Pericardium fibroblast (primary cell): ENCODE results near the gene PPP1R27. TPM values are rescaled to one million over a fixed set of nuclear protein-coding genes. Genes with fewer than 3 reads are reported as not detected.

ENCODE experiments used
- total RNA-seq: library from RNA; depleted of rRNA; stranded (reverse); fragments of >200 nt; gene quantifications from 2 replicates; pipeline ENCODE4 v1.2.3, GENCODE V29; 2015

PPP1R27 gene
- not detected in 2 replicates for total RNA-seq

DNA sequence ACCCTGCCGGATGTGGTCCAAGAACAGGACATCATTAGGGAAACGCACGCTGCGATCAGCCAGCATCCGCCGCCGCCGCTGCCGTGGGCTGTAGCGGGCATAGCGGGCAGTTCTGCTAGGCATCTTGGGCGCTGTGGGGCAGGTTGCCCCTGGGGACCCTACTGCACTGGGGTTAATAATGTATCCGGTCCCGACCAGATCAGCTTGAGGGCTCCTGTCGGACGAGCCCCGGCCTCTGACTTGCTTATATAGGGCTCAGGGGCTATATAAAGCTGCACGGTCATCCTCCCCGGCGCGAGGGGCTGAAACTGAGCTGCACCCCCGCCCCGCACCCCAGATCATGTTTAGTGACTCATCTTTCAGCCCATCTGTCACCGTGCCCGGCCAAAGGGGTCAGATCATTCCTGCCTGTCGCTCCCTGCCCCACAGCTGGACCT is at the start of gene PPP1R27:
PPP1R27 (minus strand) TSS at position 220 of the 437 bp plus-strand sequence; CDS start at position 123, 97 bp downstream.

GRCh38 chr17:81870981-81871386 is 36.1 kb upstream of the PPP1R27 start, which contains the start of gene ARHGDIA:
ARHGDIA (minus strand) TSS chr17:81871337; CDS start chr17:81869930, 1,407 bp downstream.

DNA sequence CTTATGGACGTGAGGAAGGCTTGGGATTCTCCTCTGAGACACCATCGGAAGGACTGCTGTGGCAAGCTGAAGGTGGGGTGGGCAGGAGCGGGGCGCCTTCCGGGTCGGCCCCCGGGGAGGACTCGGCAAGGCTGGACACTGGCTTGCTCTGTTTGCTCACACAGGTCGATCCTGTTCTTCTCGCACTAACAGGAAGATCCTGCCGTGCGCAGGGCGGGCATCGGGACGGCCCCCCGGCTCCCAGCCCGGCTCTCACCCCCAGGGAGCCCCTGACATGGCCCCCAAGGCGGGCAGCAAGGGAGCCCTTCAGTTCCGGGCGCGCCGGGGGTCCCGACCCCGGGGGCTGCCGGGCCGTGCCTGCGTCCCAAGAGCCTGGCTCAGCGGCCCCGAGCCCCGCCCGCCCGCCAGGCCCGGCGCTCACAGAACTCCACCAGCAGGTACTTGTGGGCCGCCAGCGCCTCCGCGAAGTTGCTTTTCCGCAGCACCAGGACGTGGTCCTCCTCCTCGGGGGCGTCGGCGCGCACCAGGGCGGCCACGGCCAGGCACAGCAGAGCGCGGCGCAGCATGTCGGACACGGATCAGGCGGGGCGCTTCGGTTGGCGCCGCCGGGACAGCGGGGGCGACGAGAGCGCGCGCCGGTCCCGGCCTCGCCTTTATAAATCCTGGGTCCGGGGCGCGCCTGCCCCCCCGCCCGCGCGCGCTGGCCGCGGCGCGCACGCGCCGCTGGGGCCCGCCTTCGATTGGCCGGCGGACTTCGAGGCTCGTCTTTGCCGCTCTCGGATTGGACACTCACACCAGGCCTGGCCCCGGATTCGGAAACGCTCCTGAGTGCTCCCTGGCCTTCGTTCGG is 25.3 kb upstream of the PPP1R27 start, which contains the start of gene P4HB:
P4HB (minus strand) TSS at position 630 of the 850 bp plus-strand sequence; CDS start at position 566, 64 bp downstream.

GRCh38 chr17:81833160-81833920 is 1.5 kb downstream of the PPP1R27 start, which contains the start of gene MCRIP1:
MCRIP1 (minus strand) TSS chr17:81833291; CDS start chr17:81824506, 8,785 bp downstream.

DNA sequence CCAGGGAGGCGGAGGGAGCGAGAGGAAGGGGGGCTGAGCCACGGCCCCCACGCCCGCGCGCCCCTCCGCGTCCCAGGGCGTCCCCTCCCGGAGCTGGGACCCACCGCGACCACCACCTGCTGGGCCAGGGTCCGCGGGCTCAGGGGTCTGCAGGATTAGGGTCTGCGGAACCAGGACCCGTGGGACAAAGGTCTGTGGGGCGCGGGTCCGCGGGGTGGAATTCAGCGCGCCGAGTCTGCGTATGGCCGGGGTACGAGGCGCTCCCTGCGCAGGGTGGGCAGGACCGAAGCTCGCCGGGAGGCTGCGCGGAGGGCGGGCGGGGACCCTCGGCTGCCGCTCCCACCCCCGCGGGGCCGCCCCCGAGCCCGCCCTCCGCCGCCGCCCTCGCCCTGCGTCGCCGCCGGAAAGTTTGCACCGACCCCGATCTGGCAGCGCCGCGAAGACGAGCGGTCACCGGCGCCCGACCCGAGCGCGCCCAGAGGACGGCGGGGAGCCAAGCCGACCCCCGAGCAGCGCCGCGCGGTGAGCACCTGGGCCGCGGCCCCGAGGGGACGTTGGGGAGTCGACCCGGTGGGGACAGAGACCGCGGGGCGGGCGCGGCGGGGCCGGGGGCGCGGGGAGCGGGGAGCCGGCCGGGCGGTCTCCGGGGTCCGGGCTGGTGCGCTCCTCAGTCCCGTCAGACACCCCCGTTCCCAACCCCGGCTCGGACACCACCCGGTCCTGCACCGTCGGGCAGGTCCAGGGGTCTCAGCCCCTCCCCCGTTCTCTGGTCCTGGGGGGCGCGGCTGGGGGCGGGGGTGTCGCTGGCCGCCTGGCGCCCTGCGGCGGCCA is 30.9 kb downstream of the PPP1R27 start, which contains the start of gene GCGR:
GCGR (plus strand) TSS at position 423 of the 831 bp plus-strand sequence. CDS start 4,869 bp downstream, outside the sequence.

Other genes starting within 250 kb of the PPP1R27 start
- 44.8 and 48.2 TPM in 2 replicates for gene NPLOC4, start 197.9 kb downstream of the PPP1R27 start, total RNA-seq
- gene TSPAN10, start 197.9 kb downstream of the PPP1R27 start, total RNA-seq: 1.2 and 1.4 TPM in 2 replicates
- not detected in 2 replicates for gene PDE6G, start 178.5 kb downstream of the PPP1R27 start, total RNA-seq
- gene OXLD1, start 168.4 kb downstream of the PPP1R27 start, total RNA-seq: 40.1 and 72.2 TPM in 2 replicates
- gene CCDC137, start 168.3 kb downstream of the PPP1R27 start, total RNA-seq: 11.3 and 16.8 TPM in 2 replicates
- 27.7 and 51.7 TPM in 2 replicates for gene ARL16, start 151.3 kb downstream of the PPP1R27 start, total RNA-seq
- 56.9 and 81.2 TPM in 2 replicates for gene HGS, start 151.0 kb downstream of the PPP1R27 start, total RNA-seq
- gene MRPL12, start 131.7 kb downstream of the PPP1R27 start, total RNA-seq: 51.1 and 76.6 TPM in 2 replicates
- gene SLC25A10, start 122.8 kb downstream of the PPP1R27 start, total RNA-seq: 10.7 and 22.4 TPM in 2 replicates
- gene GCGR, start 30.9 kb downstream of the PPP1R27 start, total RNA-seq: not detected in 2 replicates
- 131 and 142 TPM in 2 replicates for gene MCRIP1, start 1.8 kb downstream of the PPP1R27 start, total RNA-seq
- 1,324 and 2,574 TPM in 2 replicates for gene P4HB, start 25.5 kb upstream of the PPP1R27 start, total RNA-seq
- 174 and 302 TPM in 2 replicates for gene ARHGDIA, start 36.3 kb upstream of the PPP1R27 start, total RNA-seq
- 83.6 and 98.5 TPM in 2 replicates for gene ALYREF, start 56.5 kb upstream of the PPP1R27 start, total RNA-seq
- 192 and 206 TPM in 2 replicates for gene ANAPC11, start 56.7 kb upstream of the PPP1R27 start, total RNA-seq
- gene NPB, start 67.2 kb upstream of the PPP1R27 start, total RNA-seq: 1.1 and 2.0 TPM in 2 replicates
- gene PCYT2, start 76.3 kb upstream of the PPP1R27 start, total RNA-seq: 61.2 and 85.8 TPM in 2 replicates
- gene SIRT7, start 83.1 kb upstream of the PPP1R27 start, total RNA-seq: 10.7 and 10.8 TPM in 2 replicates
- gene MAFG, start 92.7 kb upstream of the PPP1R27 start, total RNA-seq: 14.4 and 23.2 TPM in 2 replicates
- 121 and 144 TPM in 2 replicates for gene PYCR1, start 102.2 kb upstream of the PPP1R27 start, total RNA-seq
- gene MYADML2, start 112.2 kb upstream of the PPP1R27 start, total RNA-seq: not detected in 2 replicates
- not detected in 2 replicates for gene NOTUM, start 126.1 kb upstream of the PPP1R27 start, total RNA-seq
- gene ASPSCR1, start 142.6 kb upstream of the PPP1R27 start, total RNA-seq: 13.2 and 15.6 TPM in 2 replicates
- 44.6 and 69.1 TPM in 2 replicates for gene CENPX, start 187.8 kb upstream of the PPP1R27 start, total RNA-seq
- gene LRRC45, start 188.3 kb upstream of the PPP1R27 start, total RNA-seq: 14.4 and 15.6 TPM in 2 replicates
- gene RAC3, start 196.6 kb upstream of the PPP1R27 start, total RNA-seq: 17.4 and 21.6 TPM in 2 replicates
- gene DCXR, start 202.6 kb upstream of the PPP1R27 start, total RNA-seq: 91.7 and 113 TPM in 2 replicates
- gene RFNG, start 216.8 kb upstream of the PPP1R27 start, total RNA-seq: 51.6 and 58.4 TPM in 2 replicates
- 78.2 and 81.1 TPM in 2 replicates for gene GPS1, start 216.8 kb upstream of the PPP1R27 start, total RNA-seq
- gene DUS1L, start 230.8 kb upstream of the PPP1R27 start, total RNA-seq: 30.2 and 57.8 TPM in 2 replicates